ENCODE data around the gene DYRK3. TPM values are rescaled to one million over a fixed set of nuclear protein-coding genes. Genes with fewer than 3 reads are reported as not detected.
"Not testable (repeated sequence)": the region's sequence is repeated elsewhere in the genome, so short reads cannot be mapped to it uniquely, and the experiment has no call there.

DYRK3 gene
- total RNA-seq, 2 donors from 2014 or later = 2.6 to 9.7 TPM

DNA sequence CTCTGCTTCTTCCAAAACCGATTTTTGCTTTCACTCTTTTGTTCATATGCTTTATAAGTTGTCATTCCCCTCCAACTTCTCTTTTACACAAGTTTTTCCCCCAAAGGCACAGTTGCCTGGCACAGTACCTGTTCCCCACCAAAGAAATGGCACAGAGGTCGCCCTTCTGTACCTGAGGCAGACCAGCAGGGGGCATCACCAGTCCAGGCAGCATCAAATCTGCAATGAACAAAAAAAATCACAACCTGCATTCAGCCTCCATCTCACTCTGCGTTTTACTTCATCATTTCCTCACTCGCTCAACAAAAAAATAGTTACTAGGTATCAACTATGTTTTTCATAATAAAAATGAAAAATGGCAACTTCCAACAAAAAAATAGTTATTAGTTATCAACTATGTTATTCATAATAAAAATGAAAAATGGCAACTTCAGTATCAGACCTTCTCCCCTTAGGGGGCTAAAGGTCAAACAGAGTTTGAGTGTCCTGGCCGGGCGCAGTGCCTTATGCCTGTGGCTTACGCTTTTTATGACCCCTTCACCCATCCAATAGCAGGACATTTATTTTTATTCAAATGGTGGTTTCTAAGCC, 27.1 kb upstream of the DYRK3 start:
- TF ChIP-seq POLR2AphosphoS5 (IDR thresholded peaks at IDR 0.05) = no peak
- TF ChIP-seq, protein P1, sequence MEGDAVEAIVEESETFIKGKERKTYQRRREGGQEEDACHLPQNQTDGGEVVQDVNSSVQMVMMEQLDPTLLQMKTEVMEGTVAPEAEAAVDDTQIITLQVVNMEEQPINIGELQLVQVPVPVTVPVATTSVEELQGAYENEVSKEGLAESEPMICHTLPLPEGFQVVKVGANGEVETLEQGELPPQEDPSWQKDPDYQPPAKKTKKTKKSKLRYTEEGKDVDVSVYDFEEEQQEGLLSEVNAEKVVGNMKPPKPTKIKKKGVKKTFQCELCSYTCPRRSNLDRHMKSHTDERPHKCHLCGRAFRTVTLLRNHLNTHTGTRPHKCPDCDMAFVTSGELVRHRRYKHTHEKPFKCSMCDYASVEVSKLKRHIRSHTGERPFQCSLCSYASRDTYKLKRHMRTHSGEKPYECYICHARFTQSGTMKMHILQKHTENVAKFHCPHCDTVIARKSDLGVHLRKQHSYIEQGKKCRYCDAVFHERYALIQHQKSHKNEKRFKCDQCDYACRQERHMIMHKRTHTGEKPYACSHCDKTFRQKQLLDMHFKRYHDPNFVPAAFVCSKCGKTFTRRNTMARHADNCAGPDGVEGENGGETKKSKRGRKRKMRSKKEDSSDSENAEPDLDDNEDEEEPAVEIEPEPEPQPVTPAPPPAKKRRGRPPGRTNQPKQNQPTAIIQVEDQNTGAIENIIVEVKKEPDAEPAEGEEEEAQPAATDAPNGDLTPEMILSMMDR (IDR thresholded peaks at IDR 0.05) = peak; percentile 15 to 70 (median 38)
- H3K27me3 ChIP-seq (replicated peaks; ENCODE audit: insufficient read depth) = no peaks in the 10 kb centered on the region
- H3K27ac ChIP-seq = no peak overlapping the region
- no peaks in the 10 kb centered on the region for H3K9me3 ChIP-seq
- H3K36me3 ChIP-seq = peaks cover 0 to under 1% of the 10 kb centered on the region in 2 donors
- intact Hi-C loops (cut with DNase I) = no loop called here
- H3K4me3 ChIP-seq = no peak overlapping the region
- 75% methylated on average over 7 of the region's 7 CpGs for WGBS
- no peak for DNase-seq (ENCODE audit: low spot score)
- H3K4me1 ChIP-seq (replicated peaks) = peaks cover 5% of the 10 kb centered on the region

DNA sequence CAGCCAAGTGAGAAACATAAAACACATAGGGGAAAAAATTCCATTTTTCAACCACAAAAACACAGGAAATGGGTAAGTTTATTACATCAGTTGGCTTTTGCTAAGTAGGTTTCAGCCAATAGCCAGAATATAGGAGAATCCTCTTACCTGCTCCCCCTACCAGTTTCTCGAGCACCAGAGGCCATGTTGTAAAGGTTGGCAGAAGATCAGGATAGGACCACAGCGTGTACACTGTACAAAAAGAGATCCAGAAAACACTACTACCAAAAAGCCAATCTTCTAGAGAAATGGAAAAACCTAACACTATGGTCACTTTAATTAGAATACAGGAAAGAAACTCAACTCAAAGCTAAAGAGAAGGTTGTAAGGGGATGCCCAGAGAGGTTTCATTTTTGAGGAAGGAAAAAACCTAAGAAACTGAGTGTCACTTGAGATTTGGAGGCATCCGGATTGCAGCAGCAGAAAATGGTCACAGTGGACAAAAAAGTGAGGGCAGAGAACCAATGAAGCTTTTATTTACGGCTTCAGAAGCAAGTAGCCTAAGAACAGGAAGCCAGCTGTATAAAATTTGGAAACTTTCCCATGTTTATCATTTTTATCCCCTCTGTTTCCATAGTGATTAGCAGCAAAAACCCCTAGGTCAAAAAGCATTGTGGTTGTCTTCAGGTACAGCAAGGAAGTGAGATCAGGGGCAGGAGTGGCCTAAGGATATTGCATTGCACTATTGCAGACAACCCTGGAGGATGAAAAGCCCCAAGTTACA, 25.9 kb upstream of the DYRK3 start:
- peaks cover 5% of the 10 kb centered on the region for H3K4me1 ChIP-seq (replicated peaks)
- no peak overlapping the region for H3K27ac ChIP-seq
- TF ChIP-seq POLR2A (IDR thresholded peaks at IDR 0.05) = no peak
- TF ChIP-seq POLR2AphosphoS5 (IDR thresholded peaks at IDR 0.05) = no peak
- TF ChIP-seq, protein P1 (IDR thresholded peaks at IDR 0.05) = no peak
- no peaks in the 10 kb centered on the region for H3K9me3 ChIP-seq
- no peaks in the 10 kb centered on the region for H3K27me3 ChIP-seq (replicated peaks; ENCODE audit: insufficient read depth)
- intact Hi-C loops (cut with DNase I) = no loop called here
- no peak for DNase-seq (ENCODE audit: low spot score)
- H3K36me3 ChIP-seq = no peaks in the 10 kb centered on the region
- no peak overlapping the region for H3K4me3 ChIP-seq
- 50% methylated on average over 4 of the region's 4 CpGs for WGBS

DNA sequence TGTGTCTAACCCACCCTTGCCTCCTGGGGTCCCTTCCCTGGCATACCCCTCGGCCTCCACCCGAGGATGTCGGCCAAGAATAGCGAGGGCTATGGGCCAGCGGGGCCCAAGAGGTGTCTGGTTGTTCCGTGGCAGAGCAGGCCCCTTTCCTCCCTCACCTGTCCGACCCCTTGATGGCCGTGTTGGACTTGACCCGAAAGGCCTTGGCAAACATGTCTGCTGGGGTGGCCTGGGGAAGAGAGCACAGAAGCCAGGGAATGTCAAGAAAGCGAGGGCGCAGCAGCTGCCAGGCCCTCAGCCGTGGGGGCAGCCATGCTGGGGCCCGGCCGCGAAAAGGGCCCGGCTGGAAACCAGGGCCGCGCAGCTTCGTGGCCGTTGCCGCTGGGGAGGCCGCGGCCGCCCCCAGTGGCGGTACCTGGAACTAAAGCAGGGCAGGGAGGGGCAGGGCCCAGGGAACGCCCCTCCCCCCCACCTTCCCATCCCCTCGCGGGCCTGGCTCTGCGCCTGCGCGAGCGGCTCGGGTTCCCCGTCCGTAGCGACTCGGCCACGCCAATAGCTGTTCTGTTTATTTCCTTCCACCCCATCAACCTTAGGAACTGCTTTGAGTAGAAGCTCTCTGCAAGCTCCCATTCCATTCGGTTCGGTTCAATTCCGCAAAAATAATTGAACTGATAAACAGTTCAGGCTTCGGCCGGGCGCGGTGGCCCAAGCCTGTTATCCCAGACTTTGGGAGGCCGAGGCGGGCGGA, 23.0 kb upstream of the DYRK3 start, which contains the start of gene EIF2D:
Gene EIF2D, minus strand, starts transcription at position 337 of the 748 bp plus-strand sequence. Its CDS starts 123 bp downstream, at position 214.
- TF ChIP-seq POLR2AphosphoS5 (IDR thresholded peaks at IDR 0.05) (peak; percentile 92), POLR2A (IDR thresholded peaks at IDR 0.05) (peak; percentile 64)
- TF ChIP-seq, protein P1 (IDR thresholded peaks at IDR 0.05) = peak; percentile 92 to 99 (median 96)
- Histone ChIP-seq H3K4me3 (peak within 1 kb of the TSS; percentile 47 to 66), H3K27ac (peak within 1 kb of the TSS; percentile 76 to 85), H3K9me3 (no peaks in the 10 kb centered on the region), H3K4me1 (replicated peaks) (peaks cover 5% of the 10 kb centered on the region), H3K27me3 (replicated peaks; ENCODE audit: insufficient read depth) (no peaks in the 10 kb centered on the region), H3K36me3 (no peaks in the 10 kb centered on the region)
- WGBS = 5% methylated on average over 48 of the region's 48 CpGs
- DNase-seq (ENCODE audit: low spot score) = peak; percentile 92
- intact Hi-C loops (cut with DNase I) = no loop called here

DNA sequence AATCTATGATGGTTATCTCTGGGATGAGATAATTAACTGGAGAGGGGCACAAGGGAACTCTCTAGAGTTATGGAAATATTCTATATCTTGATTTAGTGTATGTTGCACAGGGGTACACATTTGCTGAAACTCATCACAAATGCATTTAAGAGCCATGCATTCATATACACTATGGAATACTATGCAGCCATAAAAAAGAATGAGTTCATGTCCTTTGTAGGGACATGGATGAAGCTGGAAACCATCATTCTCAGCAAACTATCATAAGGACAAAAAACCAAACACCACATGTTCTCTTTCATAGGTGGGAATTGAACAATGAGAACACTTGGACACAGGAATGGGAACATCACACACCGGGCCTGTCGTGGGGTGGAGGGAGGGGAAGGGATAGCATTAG, 8.9 kb upstream of the DYRK3 start:
- DNase-seq (ENCODE audit: low spot score); intact Hi-C loops (cut with DNase I); H3K4me1 ChIP-seq (replicated peaks); H3K27ac ChIP-seq; H3K36me3 ChIP-seq; H3K4me3 ChIP-seq; H3K27me3 ChIP-seq (replicated peaks; ENCODE audit: insufficient read depth); H3K9me3 ChIP-seq: not testable (repeated sequence)
- 93% methylated on average over 2 of the region's 2 CpGs for WGBS

DNA sequence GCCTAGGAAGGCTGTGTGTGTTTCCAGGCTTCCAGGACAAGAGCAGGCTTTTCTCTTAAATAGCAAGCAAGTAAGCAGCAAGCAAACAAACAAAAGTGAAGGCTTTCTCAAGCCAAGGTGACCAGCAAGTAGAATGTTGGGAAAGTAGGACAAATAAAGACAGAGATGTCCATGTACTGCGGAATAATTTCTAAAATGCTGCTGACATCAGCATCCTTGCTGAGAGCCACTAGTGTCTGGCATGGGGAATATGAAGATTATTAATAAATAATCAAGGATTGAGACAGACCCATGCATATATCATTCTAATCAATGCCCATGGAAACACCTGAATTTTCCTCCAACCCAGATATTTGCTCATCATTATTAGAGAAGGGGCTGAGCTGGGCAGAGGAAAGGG, 6.4 kb upstream of the DYRK3 start:
- H3K4me1 ChIP-seq (replicated peaks) = no peaks in the 10 kb centered on the region
- DNase-seq (ENCODE audit: low spot score) = no peak
- TF ChIP-seq POLR2A (IDR thresholded peaks at IDR 0.05) (no peak), POLR2AphosphoS5 (IDR thresholded peaks at IDR 0.05) (no peak)
- TF ChIP-seq, protein P1 (IDR thresholded peaks at IDR 0.05) = no peak
- 75% methylated on average over 1 of the region's 1 CpG for WGBS
- intact Hi-C loops (cut with DNase I) = no loop called here
- no peaks in the 10 kb centered on the region for H3K9me3 ChIP-seq
- no peak overlapping the region for H3K4me3 ChIP-seq
- H3K27ac ChIP-seq = no peak overlapping the region
- no peaks in the 10 kb centered on the region for H3K36me3 ChIP-seq
- H3K27me3 ChIP-seq (replicated peaks; ENCODE audit: insufficient read depth) = no peaks in the 10 kb centered on the region
